OCI-LY1 (cell line): ENCODE results near the gene DNAH1.

Experiments
- CTCF ChIP-seq: fragments of 200-600 bp; sonication (generic), shearing (Covaris generic); IDR thresholded peaks from 2 replicates; pipeline ENCODE4 v1.5.1; 2017; ENCODE audit warnings: mild to moderate bottlenecking, antibody characterized with exemption, low read length, moderate library complexity, mixed read lengths
- EZH2 ChIP-seq: fragments of 200-600 bp; sonication (generic), shearing (Covaris generic); IDR thresholded peaks from 2 replicates; pipeline ENCODE4 v1.8.0; 2017; ENCODE audit warnings: borderline replicate concordance, mixed run types, mild to moderate bottlenecking, antibody characterized with exemption, low read length, moderate library complexity, mixed read lengths

GRCh38 chr3:52361011-52361410 lies 44.9 kb downstream of the DNAH1 start:
- TF ChIP-seq EZH2: no peak
- TF ChIP-seq CTCF: no peak
